ENCODE results near the gene QRSL1. TPM values are rescaled to one million over a fixed set of nuclear protein-coding genes. Genes with fewer than 3 reads are reported as not detected.

The QRSL1 gene
- total and polyA plus RNA-seq, 12 donors = 8.1 to 20.0 (median 14.5) TPM

DNA sequence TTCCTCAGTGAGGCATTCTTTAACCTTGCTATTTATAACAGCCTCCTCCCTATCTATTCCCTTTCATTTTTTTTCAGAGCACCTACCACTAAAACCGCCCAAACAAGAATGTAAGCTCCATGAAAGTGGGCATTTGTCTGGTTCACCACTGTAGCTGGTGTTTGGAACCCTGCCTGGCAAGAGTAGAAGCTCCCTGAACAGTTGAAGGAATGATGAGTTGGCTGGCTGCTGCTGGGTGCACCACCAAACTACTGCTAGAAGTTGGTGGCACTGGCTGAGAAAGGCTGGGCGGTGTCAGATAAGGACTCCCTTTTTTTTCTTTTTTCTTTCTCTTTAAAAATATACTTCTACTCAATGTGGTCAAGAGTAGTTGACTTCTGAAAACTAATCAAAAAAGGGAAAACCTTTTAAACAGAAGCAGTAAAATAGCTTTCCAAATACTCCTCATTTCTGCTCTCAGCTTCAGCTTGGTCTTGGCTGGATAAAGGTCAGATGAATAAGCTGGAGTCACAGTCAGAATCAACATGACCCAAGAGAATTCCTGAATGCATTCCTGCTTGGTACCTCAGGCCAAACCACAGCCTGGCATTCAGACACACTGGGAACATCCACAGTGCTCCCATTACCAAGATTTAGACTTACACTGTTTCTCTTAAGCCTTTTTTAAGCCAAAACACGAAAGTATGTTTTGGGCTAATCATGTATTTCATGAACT lies 38.1 kb upstream of the QRSL1 start:
- no peak overlapping the region for H3K4me3 ChIP-seq

DNA sequence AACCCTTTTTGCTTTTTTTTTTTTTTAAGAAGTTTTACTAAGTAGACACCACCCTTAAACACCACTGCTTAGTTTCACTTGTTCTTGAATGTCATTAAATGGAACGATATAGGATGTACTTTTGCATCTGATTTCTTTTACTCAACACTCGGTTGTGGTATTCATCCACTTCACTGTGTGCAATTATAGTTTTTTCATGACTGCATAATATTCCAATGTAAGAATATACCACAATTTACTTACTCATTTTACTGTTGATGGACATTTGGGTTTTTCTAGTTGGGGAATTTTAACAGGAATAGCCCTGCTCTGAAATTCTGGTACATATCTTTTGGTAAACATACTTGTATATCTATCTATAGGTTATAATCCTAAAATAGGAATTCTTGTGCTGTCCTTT lies 29.9 kb upstream of the QRSL1 start:
- TF ChIP-seq, protein P1, sequence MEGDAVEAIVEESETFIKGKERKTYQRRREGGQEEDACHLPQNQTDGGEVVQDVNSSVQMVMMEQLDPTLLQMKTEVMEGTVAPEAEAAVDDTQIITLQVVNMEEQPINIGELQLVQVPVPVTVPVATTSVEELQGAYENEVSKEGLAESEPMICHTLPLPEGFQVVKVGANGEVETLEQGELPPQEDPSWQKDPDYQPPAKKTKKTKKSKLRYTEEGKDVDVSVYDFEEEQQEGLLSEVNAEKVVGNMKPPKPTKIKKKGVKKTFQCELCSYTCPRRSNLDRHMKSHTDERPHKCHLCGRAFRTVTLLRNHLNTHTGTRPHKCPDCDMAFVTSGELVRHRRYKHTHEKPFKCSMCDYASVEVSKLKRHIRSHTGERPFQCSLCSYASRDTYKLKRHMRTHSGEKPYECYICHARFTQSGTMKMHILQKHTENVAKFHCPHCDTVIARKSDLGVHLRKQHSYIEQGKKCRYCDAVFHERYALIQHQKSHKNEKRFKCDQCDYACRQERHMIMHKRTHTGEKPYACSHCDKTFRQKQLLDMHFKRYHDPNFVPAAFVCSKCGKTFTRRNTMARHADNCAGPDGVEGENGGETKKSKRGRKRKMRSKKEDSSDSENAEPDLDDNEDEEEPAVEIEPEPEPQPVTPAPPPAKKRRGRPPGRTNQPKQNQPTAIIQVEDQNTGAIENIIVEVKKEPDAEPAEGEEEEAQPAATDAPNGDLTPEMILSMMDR (IDR thresholded peaks at IDR 0.05) = no peak
- Histone ChIP-seq H3K27me3 (no peaks in the 10 kb centered on the region), H3K4me1 (no peaks in the 10 kb centered on the region), H3K4me3 (no peak overlapping the region), H3K9me3 (peaks cover 0 to 4% (median 0%) of the 10 kb centered on the region in 11 donors), H3K36me3 (peaks cover 0 to 49% (median 5%) of the 10 kb centered on the region in 9 donors), H3K27ac (no peak overlapping the region)
- ATAC-seq (no peak), DNase-seq (no peak)
- 50 to 86% methylated on average over 2 of the region's 2 CpGs for WGBS, 2 donors
- intact Hi-C loops (cut with DNase I) = no loop called here

More for the DNA sequence above, 38.1 kb upstream of the QRSL1 start:
- H3K36me3 ChIP-seq = peaks cover 0 to 54% (median 3%) of the 10 kb centered on the region in 9 donors
- no peaks in the 10 kb centered on the region for H3K9me3 ChIP-seq
- H3K27me3 ChIP-seq = no peaks in the 10 kb centered on the region
- ATAC-seq (peak in 2 of 8 donors; percentile 33 to 71), DNase-seq (no peak)
- 92% methylated on average over 3 of the region's 3 CpGs for WGBS, 2 donors
- H3K4me1 ChIP-seq = peaks cover 0 to 11% (median 0%) of the 10 kb centered on the region in 9 donors
- TF ChIP-seq, protein P1 (IDR thresholded peaks at IDR 0.05) = no peak
- H3K27ac ChIP-seq = no peak overlapping the region
- intact Hi-C loops (cut with DNase I) = no loop called here

DNA sequence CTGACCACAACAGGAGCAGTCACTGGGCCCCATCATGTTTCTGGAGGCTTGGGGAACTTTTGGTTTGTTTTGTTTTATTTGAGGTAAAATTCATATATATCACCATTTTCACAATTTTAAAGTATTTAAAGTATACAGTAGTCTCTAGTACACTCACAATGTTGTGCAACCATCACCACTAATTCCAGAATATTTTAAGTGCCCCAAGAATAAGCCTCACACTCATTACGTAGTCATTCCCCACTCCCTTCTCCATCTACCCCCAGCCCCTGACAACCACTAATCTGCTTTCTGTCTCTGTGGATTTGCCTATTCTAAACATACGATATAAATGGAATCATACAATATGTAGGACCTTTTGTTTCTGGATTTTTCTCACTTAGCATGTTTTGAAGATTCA lies 29.0 kb upstream of the QRSL1 start:
- intact Hi-C loops (cut with DNase I) = loop anchor here in 1 of 10 donors (10.0 kb wide), 1 partner anchor 374 kb away; the partner anchor contains the start of gene CD24
- no peak overlapping the region for H3K27ac ChIP-seq
- DNase-seq = no peak
- no peak overlapping the region for H3K4me3 ChIP-seq
- ATAC-seq = no peak
- H3K36me3 ChIP-seq = peaks cover 0 to 49% (median 5%) of the 10 kb centered on the region in 9 donors
- no peaks in the 10 kb centered on the region for H3K4me1 ChIP-seq
- 97 to 98% methylated on average over 2 of the region's 2 CpGs for WGBS, 2 donors
- peaks cover 0 to 4% (median 0%) of the 10 kb centered on the region in 11 donors for H3K9me3 ChIP-seq
- TF ChIP-seq, protein P1 (IDR thresholded peaks at IDR 0.05) = no peak
- H3K27me3 ChIP-seq = no peaks in the 10 kb centered on the region

DNA sequence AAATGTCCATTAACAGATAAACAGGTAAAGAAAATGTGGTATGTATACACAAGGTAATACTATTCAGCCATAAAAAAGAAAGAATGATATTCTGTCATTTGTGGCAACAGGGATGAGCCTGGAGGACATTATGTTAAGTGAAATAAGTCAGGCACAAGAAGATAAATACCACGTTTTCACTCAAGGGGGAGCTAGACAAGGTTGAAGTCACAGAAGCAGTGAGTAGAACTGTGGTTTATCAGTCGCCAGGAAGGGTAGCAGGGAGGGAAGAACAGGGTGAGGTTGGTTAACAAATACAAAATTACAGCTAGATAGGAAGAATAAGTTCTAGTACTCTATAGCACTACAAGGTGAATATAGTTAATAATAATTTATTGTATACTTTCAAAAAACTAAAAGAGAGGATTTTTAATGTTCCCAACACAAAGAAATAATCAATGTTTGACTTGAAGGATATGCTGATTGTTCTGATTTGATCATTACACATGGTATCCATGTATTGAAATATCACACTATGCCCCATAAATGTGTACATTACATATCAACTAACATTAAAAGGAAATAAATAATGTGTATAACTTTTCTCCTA lies 21.2 kb upstream of the QRSL1 start:
- no peak for ATAC-seq
- H3K4me1 ChIP-seq = no peaks in the 10 kb centered on the region
- DNase-seq = no peak
- no peaks in the 10 kb centered on the region for H3K9me3 ChIP-seq
- intact Hi-C loops (cut with DNase I) = loop anchor here in 4 of 10 donors (5.0 to 10.0 kb wide), 2 partner anchors 367 to 369 kb away; partner anchors contain the start of gene CD24 (in 1 of the 4)
- WGBS, 2 donors = 30 to 35% methylated on average over 2 of the region's 2 CpGs
- H3K27ac ChIP-seq = no peak overlapping the region
- H3K36me3 ChIP-seq = peaks cover 0 to 29% (median 5%) of the 10 kb centered on the region in 9 donors
- H3K27me3 ChIP-seq = no peaks in the 10 kb centered on the region
- TF ChIP-seq, protein P1 (IDR thresholded peaks at IDR 0.05) = peak in 8 of 9 donors; percentile 9 to 61 (median 38)
- H3K4me3 ChIP-seq = no peak overlapping the region

Data from heart right ventricle (tissue), 16 donors.